HG02759 (cell line): ENCODE measurements around the gene KCNH1.

ENCODE experiments used
- ATAC-seq: cut with Tn5 transposase; IDR thresholded peaks from one replicate; pipeline ENCODE4 v1.9.1; 2021; ENCODE audit warnings: mild to moderate bottlenecking, moderate library complexity; ENCODE audit not compliant: unreplicated experiment

KCNH1 gene

GRCh38 chr1:210730023-210730422, 403.9 kb downstream of the KCNH1 start:
- ATAC-seq = no peak

- ATAC-seq = no peak
These were observed 405.4 kb downstream of the KCNH1 start for GRCh38 chr1:210728437-210729149.

DNA sequence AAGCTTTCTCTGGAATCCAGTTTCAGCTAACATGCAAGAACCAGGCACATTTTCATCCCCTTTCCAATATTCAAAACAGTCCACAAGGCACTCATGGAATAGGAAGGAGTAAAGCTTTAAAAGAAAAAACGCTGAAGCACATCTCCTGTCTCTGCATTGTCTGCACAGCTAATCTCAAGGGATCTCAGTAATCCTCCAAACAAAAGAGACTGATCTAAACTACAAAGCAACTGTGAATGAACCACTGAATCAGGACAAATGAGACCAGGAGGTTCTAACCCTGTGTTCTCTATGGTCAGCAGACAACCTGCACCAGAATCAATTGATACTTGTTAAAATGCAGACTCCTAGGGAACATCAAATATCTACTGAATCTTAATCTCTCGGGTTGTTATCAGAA, 406.2 kb downstream of the KCNH1 start:
- ATAC-seq = no peak

DNA sequence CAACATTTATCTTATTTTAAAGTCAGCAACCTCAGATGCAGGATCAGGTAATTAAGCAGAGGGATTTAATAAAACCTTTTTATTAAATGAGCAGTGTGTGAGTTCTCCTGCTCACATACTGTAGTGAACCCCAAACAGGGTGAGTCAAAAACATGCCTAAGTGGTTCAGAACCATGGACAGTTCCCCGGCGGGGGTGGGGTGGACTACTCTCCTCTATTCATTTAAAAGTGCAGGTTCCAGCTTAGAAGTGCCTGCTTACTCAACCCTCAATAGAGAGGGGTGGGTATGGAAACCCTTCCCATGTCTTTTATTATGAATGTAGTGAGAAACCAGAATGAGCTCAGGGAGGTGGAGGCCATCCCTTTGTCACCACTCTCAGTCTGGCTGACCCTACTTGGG, 407.3 kb downstream of the KCNH1 start:
- ATAC-seq = no peak

GRCh38 chr1:210724768-210725167, 409.2 kb downstream of the KCNH1 start:
- no peak for ATAC-seq

- ATAC-seq = no peak
These were observed 410.3 kb downstream of the KCNH1 start for GRCh38 chr1:210723646-210724045.

DNA sequence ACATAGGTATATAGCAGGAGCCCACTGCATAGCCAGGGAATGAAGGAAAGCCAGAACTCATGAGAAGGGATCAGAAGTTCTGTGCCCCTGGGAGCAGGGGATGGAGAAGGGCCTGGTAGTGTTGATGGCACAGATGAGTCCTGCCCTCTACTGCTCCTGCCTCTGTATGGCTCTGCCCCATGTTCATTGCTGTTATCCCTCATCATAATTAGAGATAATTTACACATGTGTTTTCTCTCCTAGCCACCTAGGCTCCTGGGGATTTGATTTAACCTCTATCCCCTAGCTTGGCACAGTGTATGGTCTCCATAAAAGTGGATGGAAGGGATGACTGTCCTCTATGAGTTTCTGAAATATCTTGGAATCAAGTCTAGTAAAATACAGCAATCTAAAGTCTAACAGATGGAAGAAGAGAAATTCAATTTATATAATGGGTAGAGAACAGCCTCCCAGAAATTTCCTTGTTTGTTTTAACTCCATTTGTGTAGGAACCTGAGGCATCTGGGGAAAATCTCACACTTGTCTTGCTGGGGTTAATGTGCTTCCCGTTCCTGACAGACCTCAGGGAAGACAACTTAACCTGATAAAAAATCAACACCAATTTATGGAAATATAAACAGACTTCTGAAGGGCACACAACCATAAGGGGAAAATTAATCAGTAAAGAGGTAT, 411.4 kb downstream of the KCNH1 start:
- ATAC-seq = no peak

GRCh38 chr1:210715072-210715471, 418.9 kb downstream of the KCNH1 start:
- no peak for ATAC-seq

DNA sequence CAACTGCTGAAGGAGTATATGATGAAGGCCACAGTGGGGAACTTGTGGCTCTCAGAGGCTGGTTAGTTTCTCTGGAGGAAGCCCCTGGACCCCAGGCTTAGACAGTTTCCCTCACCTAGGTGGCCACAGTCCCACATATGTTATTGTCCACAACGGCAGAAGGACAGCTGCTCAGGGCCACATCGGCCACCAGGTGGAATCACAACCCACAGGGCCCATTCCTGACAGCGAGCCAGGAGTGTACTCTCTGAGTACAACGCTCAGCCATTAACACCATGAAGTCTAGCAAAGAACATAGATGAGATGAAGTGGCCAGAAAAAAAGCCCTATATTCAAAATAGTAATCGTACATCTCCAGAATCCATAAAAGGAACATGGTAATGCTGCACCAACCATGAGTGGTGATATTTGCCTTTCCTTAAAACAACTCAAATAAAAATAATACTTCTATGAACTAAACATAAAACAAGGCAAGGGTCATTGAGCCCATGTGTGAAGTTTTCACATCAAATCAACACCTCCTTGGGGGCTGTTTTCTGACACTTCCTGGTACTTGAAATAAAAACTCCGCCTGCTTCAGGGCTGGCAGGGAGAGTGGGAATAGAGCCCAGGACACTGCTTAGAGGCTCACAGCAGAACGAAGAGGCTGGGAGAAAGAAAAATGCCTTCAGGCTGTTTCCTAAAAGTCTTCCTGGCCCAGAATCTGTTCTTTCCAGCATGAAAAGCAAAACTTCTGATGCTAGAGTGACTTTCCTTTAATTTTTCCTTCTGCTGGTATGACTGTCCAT, 421.9 kb downstream of the KCNH1 start:
- ATAC-seq = no peak

- no peak for ATAC-seq
These were observed 424.2 kb downstream of the KCNH1 start for GRCh38 chr1:210709701-210710100.

DNA sequence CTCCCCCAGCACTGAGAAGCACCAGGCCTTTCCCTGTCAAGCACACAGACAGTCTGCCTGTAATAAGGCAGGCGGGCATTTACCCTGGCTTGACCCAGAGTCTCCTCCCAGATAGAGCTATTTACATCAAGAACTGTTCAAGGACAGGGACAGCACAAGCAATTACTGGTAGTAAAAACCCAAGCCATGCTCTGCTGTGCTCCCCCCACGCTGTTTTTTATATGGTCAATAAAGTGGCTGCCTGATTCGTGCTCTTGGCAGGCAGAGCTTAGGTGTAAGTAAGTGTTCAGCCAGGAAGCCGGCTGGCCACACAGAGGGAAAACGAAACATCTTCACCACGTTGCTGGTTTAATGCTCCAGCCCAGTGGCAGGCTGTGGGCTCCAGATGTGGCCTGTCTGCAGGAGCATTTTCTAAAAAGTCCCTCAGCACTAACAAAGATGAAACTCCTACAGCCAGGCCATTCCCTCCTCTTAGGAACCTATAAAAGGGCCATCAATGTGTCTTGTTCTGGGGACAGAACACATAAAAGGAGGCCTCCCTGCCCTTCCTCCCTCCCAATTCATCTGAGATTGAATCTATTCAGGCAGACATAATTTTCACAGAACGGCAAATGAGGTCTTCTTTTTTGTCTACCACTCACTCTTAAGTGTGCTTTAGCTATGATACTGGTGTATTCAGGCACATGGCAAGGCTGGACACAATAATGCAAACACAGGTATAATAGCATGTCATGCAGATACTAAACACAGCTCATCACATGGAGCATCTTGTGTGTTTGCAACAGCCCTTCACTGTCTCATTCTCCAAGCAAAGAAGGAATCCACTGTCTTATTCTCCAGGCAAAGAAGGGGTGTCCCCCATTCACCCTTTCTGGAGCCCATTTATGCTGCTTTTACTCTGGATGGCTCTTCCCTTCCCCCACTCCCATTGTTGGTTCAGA, 426.4 kb downstream of the KCNH1 start:
- ATAC-seq = no peak

GRCh38 chr1:210706246-210706645, 427.7 kb downstream of the KCNH1 start:
- no peak for ATAC-seq

GRCh38 chr1:210705086-210705485, 428.9 kb downstream of the KCNH1 start:
- no peak for ATAC-seq

GRCh38 chr1:210703593-210703992, 430.4 kb downstream of the KCNH1 start:
- ATAC-seq = no peak

- no peak for ATAC-seq
These were observed 431.4 kb downstream of the KCNH1 start for GRCh38 chr1:210702506-210702905.

DNA sequence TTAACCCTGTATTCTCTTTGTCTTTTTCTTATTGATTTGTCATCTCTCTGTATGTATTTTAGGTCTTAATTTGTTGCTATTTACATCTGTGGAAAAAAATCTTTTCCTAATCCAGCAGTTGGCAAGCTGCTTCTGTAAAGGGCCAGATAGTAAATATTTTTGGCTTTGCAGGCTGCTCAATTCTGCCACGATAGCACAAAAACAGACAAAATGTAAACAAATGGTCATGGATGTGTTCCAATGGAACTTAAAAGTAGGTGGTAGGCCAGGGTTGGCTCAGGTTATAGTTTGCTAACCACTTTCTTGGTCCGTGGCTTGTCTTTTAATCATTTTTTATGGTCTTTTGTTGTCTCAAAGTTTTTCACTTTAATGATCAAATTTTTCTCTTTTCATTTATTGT, 433.4 kb downstream of the KCNH1 start:
- ATAC-seq = no peak

DNA sequence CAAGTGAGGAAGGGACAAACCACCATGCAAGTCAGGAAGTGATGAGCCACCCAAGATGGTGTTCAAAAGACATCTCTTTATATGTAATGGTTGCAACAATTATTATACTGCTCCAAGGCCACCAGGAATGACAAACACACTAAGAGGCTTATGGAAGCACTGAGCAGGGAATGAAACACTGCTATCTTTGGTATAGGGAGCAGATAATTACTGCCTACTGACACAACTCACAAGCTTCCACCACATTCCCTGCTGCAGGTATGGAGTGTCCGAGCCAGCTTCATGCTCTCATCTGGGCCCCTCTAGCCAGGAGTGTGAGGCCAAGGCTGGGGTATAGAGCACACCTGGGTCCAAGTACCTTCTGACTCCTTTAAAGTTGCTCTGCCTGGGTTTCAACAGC, 433.9 kb downstream of the KCNH1 start:
- no peak for ATAC-seq

- no peak for ATAC-seq
These were observed 435.3 kb downstream of the KCNH1 start for GRCh38 chr1:210698661-210699060.

GRCh38 chr1:210697185-210697584, 436.8 kb downstream of the KCNH1 start:
- ATAC-seq = peak; percentile 7

- peak; percentile 88 for ATAC-seq
These were observed 437.2 kb downstream of the KCNH1 start for GRCh38 chr1:210696709-210697108.

- no peak for ATAC-seq
These were observed 438.9 kb downstream of the KCNH1 start for GRCh38 chr1:210695026-210695425.
